SH-SY5Y (cell line): ENCODE data around the gene TPCN1.

Experiments
- GATA2 ChIP-seq: IDR thresholded peaks from 2 replicates; pipeline ENCODE4 v1.6.1; 2011; ENCODE audit warnings: mild to moderate bottlenecking, low read depth, low read length
- GATA3 ChIP-seq: IDR thresholded peaks from 2 replicates; pipeline ENCODE4 v1.6.1; 2011; ENCODE audit warnings: low read depth, mild to moderate bottlenecking, low read length, moderate library complexity

TPCN1 gene

GRCh38 chr12:113186666-113187325 is 34.5 kb upstream of the TPCN1 start:
- TF ChIP-seq GATA3 (no peak), GATA2 (no peak)

- no peak for TF ChIP-seq GATA3
- no peak for TF ChIP-seq GATA2
Observed at GRCh38 chr12:113189361-113189760, 31.9 kb upstream of the TPCN1 start.

- TF ChIP-seq GATA2 = no peak
Observed at GRCh38 chr12:113190761-113191160, 30.5 kb upstream of the TPCN1 start.

- TF ChIP-seq GATA3 = no peak
- no peak for TF ChIP-seq GATA2
Observed at GRCh38 chr12:113191227-113191626, 30.0 kb upstream of the TPCN1 start.

GRCh38 chr12:113194971-113195391 is 26.3 kb upstream of the TPCN1 start:
- TF ChIP-seq GATA2 = no peak
- TF ChIP-seq GATA3 = no peak

GRCh38 chr12:113195598-113195997 is 25.7 kb upstream of the TPCN1 start:
- no peak for TF ChIP-seq GATA3

- TF ChIP-seq GATA2 (no peak), GATA3 (no peak)
Observed at GRCh38 chr12:113196582-113196981, 24.7 kb upstream of the TPCN1 start.

GRCh38 chr12:113196990-113197389 is 24.3 kb upstream of the TPCN1 start:
- TF ChIP-seq GATA2 (no peak), GATA3 (no peak)

- TF ChIP-seq GATA3 (no peak), GATA2 (no peak)
Observed at GRCh38 chr12:113197518-113198077, 23.7 kb upstream of the TPCN1 start.

- TF ChIP-seq GATA3 = no peak
- TF ChIP-seq GATA2 = no peak
Observed at GRCh38 chr12:113198296-113198695, 23.0 kb upstream of the TPCN1 start.

- no peak for TF ChIP-seq GATA3
- no peak for TF ChIP-seq GATA2
Observed at GRCh38 chr12:113200021-113200797, 21.1 kb upstream of the TPCN1 start.

GRCh38 chr12:113201187-113202177 is 19.8 kb upstream of the TPCN1 start:
- no peak for TF ChIP-seq GATA2

GRCh38 chr12:113202300-113203075 is 18.8 kb upstream of the TPCN1 start:
- TF ChIP-seq GATA2 = no peak
- no peak for TF ChIP-seq GATA3
